Measurements from ENCODE around the gene FAM240B. TPM values are rescaled to one million over a fixed set of nuclear protein-coding genes. Genes with fewer than 3 reads are reported as not detected.

The FAM240B gene
- total RNA-seq, 4 donors from 2014 or later, result not detected

- Histone ChIP-seq H3K27ac (no peak overlapping the region), H3K27me3 (no peaks in the 10 kb centered on the region), H3K4me1 (no peaks in the 10 kb centered on the region), H3K36me3 (no peaks in the 10 kb centered on the region), H3K4me3 (no peak overlapping the region), H3K9me3 (no peaks in the 10 kb centered on the region)
- TF ChIP-seq CTCF (IDR thresholded peaks at IDR 0.05) (no peak), POLR2A (IDR thresholded peaks at IDR 0.05) (no peak)
- DNase-seq, result no peak
These were observed 14.0 kb downstream of the FAM240B start for GRCh38 chr9:38705917-38706316.

GRCh38 chr9:38700695-38701094 is 19.2 kb downstream of the FAM240B start:
- no peak overlapping the region for H3K4me3 ChIP-seq
- H3K27ac ChIP-seq, result no peak overlapping the region
- H3K9me3 ChIP-seq, result no peaks in the 10 kb centered on the region
- TF ChIP-seq POLR2A (IDR thresholded peaks at IDR 0.05) (no peak), CTCF (IDR thresholded peaks at IDR 0.05) (no peak)
- no peak for DNase-seq
- no peaks in the 10 kb centered on the region for H3K36me3 ChIP-seq
- H3K4me1 ChIP-seq, result no peaks in the 10 kb centered on the region
- no peaks in the 10 kb centered on the region for H3K27me3 ChIP-seq

DNA sequence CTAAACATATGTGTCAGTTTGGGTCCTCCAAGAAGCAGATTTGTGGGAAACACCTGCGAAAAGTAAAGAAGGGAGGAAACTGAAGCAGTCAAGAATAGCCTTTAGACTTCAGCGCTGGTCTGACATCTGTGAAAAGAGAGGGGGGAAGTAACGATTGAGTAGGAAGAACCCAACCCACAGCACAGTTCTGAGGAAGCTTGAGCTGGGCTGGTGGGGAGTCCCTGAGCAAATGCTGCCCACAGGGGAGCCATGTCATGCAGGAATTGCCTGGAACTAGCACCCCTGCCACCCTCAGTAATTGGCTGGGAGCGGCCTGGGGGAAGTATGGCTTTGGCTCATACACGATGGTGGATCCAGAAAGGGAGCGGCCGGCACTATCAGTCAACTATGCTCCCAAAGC is 20.6 kb downstream of the FAM240B start:
- H3K27me3 ChIP-seq, result no peaks in the 10 kb centered on the region
- no peak overlapping the region for H3K4me3 ChIP-seq
- no peak for TF ChIP-seq CTCF (IDR thresholded peaks at IDR 0.05)
- TF ChIP-seq POLR2A (IDR thresholded peaks at IDR 0.05), result no peak
- H3K9me3 ChIP-seq, result no peaks in the 10 kb centered on the region
- no peak overlapping the region for H3K27ac ChIP-seq
- DNase-seq, result no peak
- H3K4me1 ChIP-seq, result no peaks in the 10 kb centered on the region
- H3K36me3 ChIP-seq, result no peaks in the 10 kb centered on the region

GRCh38 chr9:38697776-38698300 is 22.1 kb downstream of the FAM240B start:
- Histone ChIP-seq H3K9me3 (no peaks in the 10 kb centered on the region), H3K27ac (no peak overlapping the region), H3K36me3 (no peaks in the 10 kb centered on the region), H3K4me3 (no peak overlapping the region), H3K27me3 (no peaks in the 10 kb centered on the region), H3K4me1 (no peaks in the 10 kb centered on the region)
- no peak for DNase-seq
- TF ChIP-seq CTCF (IDR thresholded peaks at IDR 0.05) (no peak), POLR2A (IDR thresholded peaks at IDR 0.05) (no peak)

DNA sequence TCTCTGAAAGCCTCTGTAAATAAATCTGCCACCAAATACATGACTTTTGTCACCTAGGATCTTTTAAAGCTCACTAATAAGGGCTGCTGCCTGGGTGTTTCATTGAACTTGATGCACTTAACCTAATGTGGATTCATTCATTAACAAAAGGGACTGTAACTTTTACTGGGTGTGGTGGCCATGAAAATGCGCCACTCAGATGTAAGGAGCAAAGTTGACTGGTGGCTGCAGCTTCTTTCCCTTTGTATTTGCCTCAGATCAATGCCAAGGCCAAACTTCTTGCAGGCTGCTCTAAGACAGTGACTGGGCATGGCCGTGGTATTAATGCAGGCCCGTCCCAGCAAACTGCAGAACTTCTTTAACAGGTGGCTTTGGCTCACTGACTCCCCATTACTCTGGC is 22.9 kb downstream of the FAM240B start:
- Histone ChIP-seq H3K36me3 (no peaks in the 10 kb centered on the region), H3K9me3 (no peaks in the 10 kb centered on the region), H3K27me3 (no peaks in the 10 kb centered on the region), H3K27ac (no peak overlapping the region), H3K4me1 (no peaks in the 10 kb centered on the region), H3K4me3 (no peak overlapping the region)
- no peak for DNase-seq
- TF ChIP-seq POLR2A (IDR thresholded peaks at IDR 0.05) (no peak), CTCF (IDR thresholded peaks at IDR 0.05) (no peak)

DNA sequence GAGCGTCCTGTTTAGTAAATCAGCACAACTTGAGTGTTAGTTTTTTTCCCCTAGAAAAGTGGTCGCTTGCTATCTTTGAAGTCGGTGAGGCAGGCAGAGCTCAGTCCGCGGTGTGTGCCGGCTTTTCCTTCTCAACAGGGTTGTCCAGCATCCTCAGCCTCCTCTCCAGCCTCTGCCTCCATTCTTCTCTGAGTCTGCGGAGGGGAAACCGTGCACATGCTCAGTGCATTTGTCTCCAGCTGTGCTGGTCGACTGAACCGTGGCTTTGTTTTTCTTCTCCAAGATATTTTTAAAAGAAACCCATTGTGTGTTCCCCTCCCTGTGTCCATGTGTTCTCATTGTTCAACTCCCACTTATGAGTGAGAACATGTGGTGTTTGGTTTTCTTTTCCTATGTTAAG is 25.3 kb downstream of the FAM240B start:
- TF ChIP-seq POLR2A (IDR thresholded peaks at IDR 0.05), result no peak
- TF ChIP-seq CTCF (IDR thresholded peaks at IDR 0.05), result no peak
- Histone ChIP-seq H3K4me1 (no peaks in the 10 kb centered on the region), H3K27ac (no peak overlapping the region), H3K9me3 (no peaks in the 10 kb centered on the region), H3K27me3 (no peaks in the 10 kb centered on the region), H3K4me3 (no peak overlapping the region), H3K36me3 (no peaks in the 10 kb centered on the region)
- DNase-seq, result no peak
